ENCODE results near the gene CFAP73.

- TF ChIP-seq POLR2A (IDR thresholded peaks at IDR 0.05), result no peak
- TF ChIP-seq, protein P1, sequence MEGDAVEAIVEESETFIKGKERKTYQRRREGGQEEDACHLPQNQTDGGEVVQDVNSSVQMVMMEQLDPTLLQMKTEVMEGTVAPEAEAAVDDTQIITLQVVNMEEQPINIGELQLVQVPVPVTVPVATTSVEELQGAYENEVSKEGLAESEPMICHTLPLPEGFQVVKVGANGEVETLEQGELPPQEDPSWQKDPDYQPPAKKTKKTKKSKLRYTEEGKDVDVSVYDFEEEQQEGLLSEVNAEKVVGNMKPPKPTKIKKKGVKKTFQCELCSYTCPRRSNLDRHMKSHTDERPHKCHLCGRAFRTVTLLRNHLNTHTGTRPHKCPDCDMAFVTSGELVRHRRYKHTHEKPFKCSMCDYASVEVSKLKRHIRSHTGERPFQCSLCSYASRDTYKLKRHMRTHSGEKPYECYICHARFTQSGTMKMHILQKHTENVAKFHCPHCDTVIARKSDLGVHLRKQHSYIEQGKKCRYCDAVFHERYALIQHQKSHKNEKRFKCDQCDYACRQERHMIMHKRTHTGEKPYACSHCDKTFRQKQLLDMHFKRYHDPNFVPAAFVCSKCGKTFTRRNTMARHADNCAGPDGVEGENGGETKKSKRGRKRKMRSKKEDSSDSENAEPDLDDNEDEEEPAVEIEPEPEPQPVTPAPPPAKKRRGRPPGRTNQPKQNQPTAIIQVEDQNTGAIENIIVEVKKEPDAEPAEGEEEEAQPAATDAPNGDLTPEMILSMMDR (IDR thresholded peaks at IDR 0.05), result no peak
Observed at GRCh38 chr12:113172185-113172584, 22.7 kb downstream of the CFAP73 start.

All from body of pancreas (tissue), 4 donors.